BLaER1 (cell line): Measurements from ENCODE around the gene LIPF.
"Not testable (repeated sequence)": the region's sequence is repeated elsewhere in the genome, so short reads cannot be mapped to it uniquely, and the experiment has no call there.

Experiments used
- H3K27ac ChIP-seq: shearing (Covaris generic); formaldehyde crosslinking; 2 replicates; pipeline ENCODE4 v1.8.1; 2022
- H3K27me3 ChIP-seq: shearing (Covaris generic); formaldehyde crosslinking; 2 replicates; pipeline ENCODE4 v1.8.1; 2022
- H3K36me3 ChIP-seq: shearing (Covaris generic); formaldehyde crosslinking; 2 replicates; pipeline ENCODE4 v1.8.1; 2022
- H3K4me1 ChIP-seq: shearing (Covaris generic); formaldehyde crosslinking; 2 replicates; pipeline ENCODE4 v1.8.1; 2022
- H3K4me2 ChIP-seq: shearing (Covaris generic); formaldehyde crosslinking; 2 replicates; pipeline ENCODE4 v1.8.1; 2022
- H3K4me3 ChIP-seq: shearing (Covaris generic); formaldehyde crosslinking; 2 replicates; pipeline ENCODE4 v1.8.1; 2022
- H3K9ac ChIP-seq: shearing (Covaris generic); formaldehyde crosslinking; 2 replicates; pipeline ENCODE4 v1.8.1; 2022
- H3K9me3 ChIP-seq: shearing (Covaris generic); formaldehyde crosslinking; 2 replicates; pipeline ENCODE4 v1.8.1; 2022
- H4K20me1 ChIP-seq: shearing (Covaris generic); formaldehyde crosslinking; 2 replicates; pipeline ENCODE4 v1.8.1; 2022
- Cebpa-rat ChIP-seq: shearing (Covaris generic); IDR thresholded peaks from 2 replicates; pipeline ENCODE4 v1.8.1; 2022

LIPF gene

DNA sequence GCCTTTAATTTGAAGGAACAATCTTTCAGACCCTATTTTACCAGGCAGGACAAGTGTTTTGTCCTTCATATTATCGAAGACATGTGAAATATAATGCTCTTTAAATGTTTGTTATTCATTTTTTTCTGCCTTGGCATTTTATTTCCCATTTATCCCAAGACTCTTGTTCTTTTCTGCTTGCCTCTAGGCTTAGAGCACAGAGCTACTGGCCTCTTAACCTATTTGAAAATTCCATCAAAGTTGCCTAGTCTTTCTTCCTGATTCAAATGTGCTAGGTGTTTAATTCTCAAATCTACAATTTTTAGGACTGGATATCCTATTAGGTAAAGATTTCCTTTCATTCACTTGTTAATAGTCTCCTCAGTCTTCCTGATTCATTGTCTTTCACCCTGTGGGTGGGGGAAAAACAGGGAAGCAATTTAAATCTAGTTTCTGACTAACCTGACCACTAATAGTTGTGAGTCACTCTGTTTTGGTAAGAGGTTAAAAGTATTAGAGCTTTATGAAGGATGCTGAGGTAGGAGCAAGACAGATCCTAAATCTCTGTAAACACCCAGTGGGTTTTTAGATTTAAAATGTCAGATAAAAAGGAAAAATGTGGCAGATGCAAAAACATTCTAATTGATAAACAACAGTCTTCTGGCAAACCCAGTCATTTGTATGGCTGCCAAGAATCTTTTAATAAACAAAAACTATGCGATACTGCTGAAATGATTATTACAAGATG lies 43.4 kb downstream of the LIPF start:
- H3K4me1 ChIP-seq: no peaks in the 10 kb centered on the region
- H3K9me3 ChIP-seq: no peaks in the 10 kb centered on the region
- no peak overlapping the region for H3K4me3 ChIP-seq
- H4K20me1 ChIP-seq: no peaks in the 10 kb centered on the region
- H3K9ac ChIP-seq: no peak overlapping the region
- H3K4me2 ChIP-seq: no peak overlapping the region
- no peaks in the 10 kb centered on the region for H3K27me3 ChIP-seq
- no peak overlapping the region for H3K27ac ChIP-seq
- TF ChIP-seq Cebpa-rat: no peak
- H3K36me3 ChIP-seq: no peaks in the 10 kb centered on the region

DNA sequence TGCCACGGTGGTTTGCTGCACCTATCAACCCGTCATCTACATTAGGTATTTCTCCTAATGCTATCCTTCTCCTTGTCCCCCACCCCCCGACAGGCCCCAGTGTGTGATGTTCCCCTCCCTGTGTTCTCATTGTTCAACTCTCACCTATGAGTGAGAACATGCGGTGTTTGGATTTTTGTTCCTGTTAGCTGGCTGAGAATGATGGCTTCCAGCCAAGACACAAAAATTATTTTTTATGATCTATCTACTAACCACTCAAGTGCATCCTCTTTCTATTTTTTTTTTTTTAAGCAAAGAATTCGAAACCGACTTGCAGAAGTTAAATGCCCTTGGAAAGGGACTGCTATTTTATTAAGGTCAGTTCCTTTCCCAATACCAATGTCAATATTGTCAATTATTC lies 45.1 kb downstream of the LIPF start:
- not testable (repeated sequence) for H3K36me3 ChIP-seq, H3K9ac ChIP-seq, H3K27me3 ChIP-seq, H3K4me2 ChIP-seq, H3K4me1 ChIP-seq, H3K27ac ChIP-seq, H3K9me3 ChIP-seq, H4K20me1 ChIP-seq, H3K4me3 ChIP-seq

DNA sequence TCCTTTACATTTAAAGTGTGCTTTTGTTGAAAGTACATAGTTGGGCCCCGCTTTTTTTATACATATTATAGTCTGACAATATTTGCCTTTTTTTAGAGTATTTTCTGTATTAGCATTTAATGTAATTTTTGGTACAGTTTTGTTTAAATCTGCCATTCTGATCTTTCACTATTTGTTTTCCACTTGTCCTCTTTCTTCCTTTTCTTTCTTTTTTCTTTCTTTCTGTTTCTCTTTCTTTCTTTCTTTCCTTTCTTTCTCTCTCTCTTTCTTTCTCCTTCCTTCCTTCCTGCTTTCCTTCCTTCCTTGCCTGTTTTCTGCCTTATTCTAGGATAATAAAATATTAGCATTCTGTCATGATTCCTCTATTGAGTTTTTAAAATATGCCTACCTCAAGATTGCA lies 51.3 kb downstream of the LIPF start:
- Histone ChIP-seq H3K4me1 (no peaks in the 10 kb centered on the region), H3K27ac (no peak overlapping the region), H3K27me3 (no peaks in the 10 kb centered on the region), H3K9me3 (no peaks in the 10 kb centered on the region), H3K36me3 (no peaks in the 10 kb centered on the region), H4K20me1 (no peaks in the 10 kb centered on the region), H3K9ac (no peak overlapping the region), H3K4me3 (no peak overlapping the region), H3K4me2 (no peak overlapping the region)
- no peak for TF ChIP-seq Cebpa-rat

DNA sequence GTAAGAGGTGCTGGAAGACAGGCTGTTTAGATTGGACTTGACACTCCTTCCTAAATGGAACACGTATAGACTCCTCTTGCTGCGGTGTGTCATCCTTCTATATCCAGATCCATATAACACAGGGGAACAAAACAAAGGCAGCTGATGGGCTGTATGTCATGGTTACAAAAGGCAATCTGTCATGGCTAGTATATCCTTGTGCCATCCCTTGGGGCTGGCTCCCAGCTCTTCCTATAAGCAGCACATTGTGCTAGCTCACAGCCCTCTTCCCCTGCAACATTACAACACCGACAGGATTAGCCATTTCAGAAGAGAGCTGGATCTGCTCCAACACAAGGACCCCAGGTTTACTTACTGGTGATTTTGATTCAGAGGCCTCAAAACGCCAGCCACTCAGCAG lies 57.1 kb downstream of the LIPF start:
- H3K27me3 ChIP-seq: no peaks in the 10 kb centered on the region
- H3K4me3 ChIP-seq: no peak overlapping the region
- H3K36me3 ChIP-seq: no peaks in the 10 kb centered on the region
- no peaks in the 10 kb centered on the region for H3K4me1 ChIP-seq
- H3K9ac ChIP-seq: no peak overlapping the region
- no peaks in the 10 kb centered on the region for H4K20me1 ChIP-seq
- H3K4me2 ChIP-seq: no peak overlapping the region
- H3K9me3 ChIP-seq: no peaks in the 10 kb centered on the region
- H3K27ac ChIP-seq: no peak overlapping the region
- TF ChIP-seq Cebpa-rat: no peak

DNA sequence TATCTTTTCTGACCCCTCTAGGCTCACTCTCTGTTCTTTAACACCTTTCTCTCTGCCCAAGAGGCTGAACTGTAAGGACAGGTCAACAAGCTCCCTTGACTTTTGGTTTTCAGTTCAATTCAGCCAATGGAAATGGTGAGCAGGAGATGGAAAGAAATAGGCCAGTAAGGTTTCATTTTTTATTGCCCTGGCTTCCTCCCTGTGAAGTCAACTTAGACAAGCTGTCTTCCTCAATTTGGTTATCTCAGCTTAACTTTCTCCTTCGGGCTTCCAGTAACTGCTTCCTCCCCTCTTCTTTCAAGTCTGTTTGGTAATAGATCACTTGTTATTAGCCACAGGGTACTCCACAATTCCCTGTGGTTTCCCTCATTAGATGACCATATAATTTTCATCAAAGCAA lies 61.6 kb downstream of the LIPF start:
- TF ChIP-seq Cebpa-rat: no peak
- Histone ChIP-seq H3K27me3 (no peaks in the 10 kb centered on the region), H3K9me3 (no peaks in the 10 kb centered on the region; the same call in 1 of the 2 replicates), H3K9ac (no peak overlapping the region), H3K4me3 (no peak overlapping the region), H3K27ac (no peak overlapping the region), H3K4me2 (no peak overlapping the region), H3K36me3 (no peaks in the 10 kb centered on the region), H4K20me1 (no peaks in the 10 kb centered on the region), H3K4me1 (no peaks in the 10 kb centered on the region)

DNA sequence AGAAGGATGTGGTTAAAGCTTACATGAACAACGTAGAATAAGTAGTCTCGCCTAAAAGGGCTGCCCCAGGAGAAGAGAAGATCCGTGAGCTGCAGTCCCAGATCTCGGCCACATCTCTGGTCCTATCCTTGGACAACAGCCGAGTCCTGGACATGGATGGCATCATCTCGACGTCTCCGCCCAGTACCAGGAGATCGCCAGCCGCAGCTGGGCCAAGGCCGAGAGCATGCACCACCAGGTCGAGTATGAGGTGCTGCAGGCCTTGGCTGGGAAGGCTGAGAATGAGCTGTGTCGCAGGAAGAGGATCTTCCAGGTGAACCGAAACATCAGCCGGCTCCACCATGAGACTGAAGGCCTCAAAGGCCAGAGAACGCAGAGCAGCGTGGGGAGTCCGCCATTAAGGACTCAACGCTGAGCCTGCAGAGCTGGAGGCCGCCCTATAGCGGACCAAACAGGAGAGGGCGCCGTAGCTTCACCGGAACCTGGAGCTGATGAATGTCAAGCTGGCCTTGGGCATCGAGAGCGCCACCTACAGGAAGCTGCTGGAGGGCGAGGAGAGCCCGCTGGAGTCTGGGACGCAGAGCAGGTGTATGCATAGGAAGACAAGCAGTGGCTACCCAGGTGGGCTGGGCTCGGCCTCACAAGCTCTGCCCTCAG lies 64.0 kb downstream of the LIPF start:
- H3K27ac ChIP-seq: no peak overlapping the region
- no peaks in the 10 kb centered on the region for H3K27me3 ChIP-seq
- peaks cover 4% of the 10 kb centered on the region for H3K4me1 ChIP-seq
- no peaks in the 10 kb centered on the region for H4K20me1 ChIP-seq
- no peaks in the 10 kb centered on the region for H3K36me3 ChIP-seq
- H3K4me3 ChIP-seq: no peak overlapping the region
- H3K9me3 ChIP-seq: no peaks in the 10 kb centered on the region; the same call in 1 of the 2 replicates
- TF ChIP-seq Cebpa-rat: no peak
- H3K4me2 ChIP-seq: no peak overlapping the region
- H3K9ac ChIP-seq: no peak overlapping the region
